Fibroblast of lung (primary cell): ENCODE results near the gene C9orf153. TPM values are rescaled to one million over a fixed set of nuclear protein-coding genes. Genes with fewer than 3 reads are reported as not detected.

Experiments used
- DNase-seq, 2 donors: peaks; one replicate each; pipeline versions ENCODE4 v3.0.0 to v3.0.0-alpha.2; 2010; ENCODE audit warnings: low read depth in 2 of 2
- H2AFZ ChIP-seq: 2 replicates; pipeline ENCODE4 v1.5.1; 2012; ENCODE audit warnings: low read length, control low read depth, inconsistent platforms
- H3K27ac ChIP-seq: 2 replicates; pipeline ENCODE4 v1.5.1; 2011; ENCODE audit warnings: low read length, control low read depth; ENCODE audit not compliant: insufficient read depth
- H3K27me3 ChIP-seq: 2 replicates; pipeline ENCODE4 v1.5.1; 2011; ENCODE audit warnings: mild to moderate bottlenecking, low read length; ENCODE audit not compliant: control insufficient read depth, insufficient read depth
- H3K36me3 ChIP-seq: 2 replicates; pipeline ENCODE4 v1.5.1; 2011; ENCODE audit warnings: low read length; ENCODE audit not compliant: control insufficient read depth, insufficient read depth
- H3K4me1 ChIP-seq: 2 replicates; pipeline ENCODE4 v1.5.1; 2011; ENCODE audit warnings: low read length; ENCODE audit not compliant: control insufficient read depth, insufficient read depth; ENCODE audit errors: extremely low read depth
- H3K4me2 ChIP-seq: 2 replicates; pipeline ENCODE4 v1.5.1; 2011; ENCODE audit warnings: low read length, control low read depth; ENCODE audit not compliant: insufficient read depth; ENCODE audit errors: extremely low read depth
- H3K4me3 ChIP-seq, 4 experiments: fragments of 200-600 bp in 1 of 4; sonication (generic) in 1 of 4; replicated peaks in 1 of 4; 2 replicates each; pipeline ENCODE4 v1.5.1; 2011 to 2016; ENCODE audit warnings: low read length in 4 of 4, low read depth in 3 of 4, mild to moderate bottlenecking in 3 of 4, control low read depth in 2 of 4, inconsistent platforms in 1 of 4, mixed read lengths in 1 of 4; ENCODE audit not compliant: insufficient read depth in 1 of 4; ENCODE audit errors: control extremely low read depth in 1 of 4
- H3K79me2 ChIP-seq: 2 replicates; pipeline ENCODE4 v1.5.1; 2012; ENCODE audit warnings: mild to moderate bottlenecking, low read length, inconsistent platforms; ENCODE audit not compliant: control insufficient read depth, insufficient read depth
- H3K9ac ChIP-seq: 2 replicates; pipeline ENCODE4 v1.5.1; 2011; ENCODE audit warnings: mild to moderate bottlenecking, low read length, control low read depth; ENCODE audit not compliant: insufficient read depth
- H3K9me3 ChIP-seq: 2 replicates; pipeline ENCODE4 v1.5.1; 2012; ENCODE audit warnings: low read depth, low read length; ENCODE audit not compliant: control insufficient read depth, insufficient read depth
- H4K20me1 ChIP-seq: 2 replicates; pipeline ENCODE4 v1.5.1; 2011; ENCODE audit warnings: low read length; ENCODE audit not compliant: control insufficient read depth, insufficient read depth; ENCODE audit errors: extremely low read depth
- EZH2 ChIP-seq: IDR thresholded peaks from 2 replicates; pipeline ENCODE4 v1.5.1; 2012; ENCODE audit warnings: low read length, control low read depth, mild to moderate bottlenecking; ENCODE audit errors: missing control alignments
- polyA plus RNA-seq, 2 donors: library from polyadenylated mRNA; depleted of rRNA in 1 of 2; stranded (reverse) in 1 of 2; unstranded in 1 of 2; fragments of >200 nt; gene quantifications; 2 replicates each; pipeline ENCODE4 v1.2.1, GENCODE V29; 2011 to 2012; ENCODE audit warnings: missing spikeins in 1 of 2
- total RNA-seq: library from RNA; depleted of rRNA; stranded (reverse); fragments of >200 nt; gene quantifications from 2 replicates; pipeline ENCODE4 v1.2.1, GENCODE V29; 2014
- TF ChIP-seq, protein P1 (sequence below), 2 donors: IDR thresholded peaks in 1 of 2; conservative IDR thresholded peaks in 1 of 2; 1 replicate in 1 of 2; 2 replicates in 1 of 2; pipeline ENCODE4 v1.5.1; 2011 to 2012; ENCODE audit warnings: low read length in 2 of 2, control low read depth in 1 of 2, inconsistent platforms in 1 of 2, low read depth in 1 of 2, mild to moderate bottlenecking in 1 of 2

The C9orf153 gene
- total and polyA plus RNA-seq, 2 donors (not counting 1 experiment from before 2014, with no cell fraction given): 0.17 TPM

DNA sequence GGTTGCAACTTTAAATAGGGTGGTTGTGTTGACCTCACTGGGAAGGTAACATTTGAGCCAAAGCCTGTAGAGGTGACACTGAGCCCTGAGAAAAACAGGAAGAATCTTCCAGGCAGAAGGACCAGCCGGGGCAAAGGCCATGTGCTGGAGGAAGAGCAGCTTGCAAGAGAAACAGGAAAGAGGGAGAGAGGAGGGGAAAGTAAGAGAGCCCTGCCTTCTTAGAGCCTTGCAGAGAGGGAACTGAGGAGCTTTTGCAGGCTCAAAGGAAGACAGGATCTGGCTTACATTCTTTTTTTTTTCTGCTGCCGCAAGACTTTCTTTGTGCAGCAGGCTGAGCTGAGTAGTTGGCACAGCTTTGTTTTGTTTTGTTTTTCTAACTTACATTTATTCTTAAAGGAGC lies 17.4 kb downstream of the C9orf153 start:
- H3K9me3 ChIP-seq: no peaks in the 10 kb centered on the region
- H2AFZ ChIP-seq: peak overlapping the region; percentile 6
- H3K4me1 ChIP-seq: peaks cover 3% of the 10 kb centered on the region
- H4K20me1 ChIP-seq: no peaks in the 10 kb centered on the region
- H3K27me3 ChIP-seq: no peaks in the 10 kb centered on the region
- H3K4me3 ChIP-seq: no peak overlapping the region
- H3K79me2 ChIP-seq: no peaks in the 10 kb centered on the region
- DNase-seq: no peak
- H3K27ac ChIP-seq: no peak overlapping the region
- no peaks in the 10 kb centered on the region for H3K36me3 ChIP-seq
- no peak overlapping the region for H3K4me2 ChIP-seq
- H3K9ac ChIP-seq: no peak overlapping the region
- TF ChIP-seq, protein P1, sequence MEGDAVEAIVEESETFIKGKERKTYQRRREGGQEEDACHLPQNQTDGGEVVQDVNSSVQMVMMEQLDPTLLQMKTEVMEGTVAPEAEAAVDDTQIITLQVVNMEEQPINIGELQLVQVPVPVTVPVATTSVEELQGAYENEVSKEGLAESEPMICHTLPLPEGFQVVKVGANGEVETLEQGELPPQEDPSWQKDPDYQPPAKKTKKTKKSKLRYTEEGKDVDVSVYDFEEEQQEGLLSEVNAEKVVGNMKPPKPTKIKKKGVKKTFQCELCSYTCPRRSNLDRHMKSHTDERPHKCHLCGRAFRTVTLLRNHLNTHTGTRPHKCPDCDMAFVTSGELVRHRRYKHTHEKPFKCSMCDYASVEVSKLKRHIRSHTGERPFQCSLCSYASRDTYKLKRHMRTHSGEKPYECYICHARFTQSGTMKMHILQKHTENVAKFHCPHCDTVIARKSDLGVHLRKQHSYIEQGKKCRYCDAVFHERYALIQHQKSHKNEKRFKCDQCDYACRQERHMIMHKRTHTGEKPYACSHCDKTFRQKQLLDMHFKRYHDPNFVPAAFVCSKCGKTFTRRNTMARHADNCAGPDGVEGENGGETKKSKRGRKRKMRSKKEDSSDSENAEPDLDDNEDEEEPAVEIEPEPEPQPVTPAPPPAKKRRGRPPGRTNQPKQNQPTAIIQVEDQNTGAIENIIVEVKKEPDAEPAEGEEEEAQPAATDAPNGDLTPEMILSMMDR (conservative IDR thresholded peaks at IDR 0.05 in 1 of 2, IDR thresholded peaks at IDR 0.05 in 1 of 2; ENCODE audit: low read depth in 1 of 2, low read length in 2 of 2): no peak
- TF ChIP-seq EZH2: no peak

DNA sequence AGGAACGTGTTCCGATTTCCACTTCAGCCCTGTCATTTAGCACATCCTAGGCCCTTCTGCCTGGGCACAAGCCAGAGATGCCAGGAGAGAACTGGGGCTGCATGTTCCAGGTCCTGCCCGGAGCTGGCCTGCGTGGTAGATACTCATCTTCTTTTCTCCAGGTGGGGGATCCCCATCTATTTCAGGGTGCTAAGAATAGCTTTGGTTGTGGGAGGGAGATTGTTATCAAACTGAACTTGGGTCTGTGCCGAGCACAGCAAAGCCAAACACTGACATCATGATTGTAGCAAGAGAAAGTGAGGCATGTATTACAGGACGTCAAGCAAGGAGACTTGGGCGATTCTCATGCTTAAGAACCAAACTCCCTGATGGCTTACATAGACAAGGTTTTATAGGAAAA lies 18.2 kb downstream of the C9orf153 start:
- Histone ChIP-seq H2AFZ (no peak overlapping the region), H3K79me2 (no peaks in the 10 kb centered on the region), H3K27me3 (no peaks in the 10 kb centered on the region), H4K20me1 (no peaks in the 10 kb centered on the region), H3K4me1 (peaks cover 3% of the 10 kb centered on the region), H3K27ac (no peak overlapping the region), H3K9me3 (no peaks in the 10 kb centered on the region), H3K4me3 (no peak overlapping the region), H3K4me2 (no peak overlapping the region), H3K9ac (no peak overlapping the region), H3K36me3 (no peaks in the 10 kb centered on the region)
- no peak for DNase-seq
- no peak for TF ChIP-seq EZH2
- TF ChIP-seq, protein P1 (conservative IDR thresholded peaks at IDR 0.05 in 1 of 2, IDR thresholded peaks at IDR 0.05 in 1 of 2; ENCODE audit: low read depth in 1 of 2, low read length in 2 of 2): no peak

DNA sequence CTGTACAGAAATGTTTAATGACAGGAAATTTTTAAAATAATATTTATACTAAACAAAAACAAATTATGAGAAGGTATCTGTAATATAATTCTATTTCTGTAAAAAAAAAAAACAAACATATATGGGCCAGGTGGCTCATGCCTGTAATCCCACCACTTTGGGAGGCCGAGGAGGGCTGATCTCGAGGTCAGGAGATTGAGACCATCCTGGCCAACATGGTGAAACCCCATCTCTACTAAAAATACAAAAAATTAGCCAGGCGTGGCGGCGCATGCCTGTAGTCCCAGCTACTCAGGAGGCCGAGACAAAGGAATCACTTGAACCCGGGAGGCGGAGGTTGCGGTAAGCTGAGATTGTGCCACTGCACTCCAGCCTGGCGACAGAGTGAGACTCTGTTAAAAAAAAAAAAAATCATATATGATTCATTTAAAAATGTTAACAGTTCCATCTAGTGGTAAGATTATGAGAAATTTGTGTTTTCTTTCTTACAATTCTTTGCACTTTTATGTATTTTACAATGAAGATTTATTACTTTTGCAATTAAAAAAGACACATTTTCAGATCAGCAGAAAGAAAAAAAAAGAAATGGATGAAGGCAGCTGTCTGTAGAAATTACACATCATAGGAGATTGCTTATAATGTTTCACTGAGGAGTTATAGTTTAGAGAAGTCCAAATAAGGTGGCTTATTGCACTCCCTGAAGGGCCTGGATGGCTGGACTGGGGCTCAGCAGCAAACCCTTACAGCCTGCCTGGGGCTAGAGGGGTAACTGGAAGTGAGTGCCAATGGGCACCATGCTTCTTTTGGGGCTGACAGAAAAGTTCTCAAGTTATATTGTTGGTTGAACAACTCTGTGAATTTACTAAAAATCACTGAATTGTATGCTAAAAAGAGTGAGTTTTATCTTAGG lies 20.3 kb downstream of the C9orf153 start:
- no peaks in the 10 kb centered on the region for H3K27me3 ChIP-seq
- no peak for TF ChIP-seq EZH2
- TF ChIP-seq, protein P1 (conservative IDR thresholded peaks at IDR 0.05 in 1 of 2, IDR thresholded peaks at IDR 0.05 in 1 of 2; ENCODE audit: low read depth in 1 of 2, low read length in 2 of 2): no peak
- no peaks in the 10 kb centered on the region for H3K9me3 ChIP-seq
- H4K20me1 ChIP-seq: no peaks in the 10 kb centered on the region
- H3K4me3 ChIP-seq: no peak overlapping the region
- no peaks in the 10 kb centered on the region for H3K79me2 ChIP-seq
- H3K4me2 ChIP-seq: no peak overlapping the region
- peaks cover 3% of the 10 kb centered on the region for H3K4me1 ChIP-seq
- DNase-seq: peak in 1 of 2 donors; percentile 31
- H2AFZ ChIP-seq: no peak overlapping the region
- H3K27ac ChIP-seq: no peak overlapping the region
- no peak overlapping the region for H3K9ac ChIP-seq
- no peaks in the 10 kb centered on the region for H3K36me3 ChIP-seq
